Mesenchymal stem cell (in vitro differentiated cells and primary cell): Measurements from ENCODE around the gene TEKT3.
A peak's percentile ranks its signal among the peaks of the same experiment; 100 is the strongest.

Experiments
- DNase-seq: peaks from one replicate; pipeline ENCODE4 v3.0.0-alpha.2; 2013
- H2AFZ ChIP-seq: one replicate; pipeline ENCODE4 v1.6.1; 2013; ENCODE audit warnings: low read depth, mild to moderate bottlenecking, control low read depth, inconsistent platforms, low read length, moderate library complexity
- H2AK5ac ChIP-seq: 2 replicates; pipeline ENCODE4 v1.6.1; 2013; ENCODE audit warnings: low read length, moderate library complexity, mild to moderate bottlenecking, inconsistent platforms; ENCODE audit not compliant: severe bottlenecking
- H2BK120ac ChIP-seq: one replicate; pipeline ENCODE4 v1.6.1; 2013; ENCODE audit warnings: low read depth, mild to moderate bottlenecking, inconsistent platforms, low read length, moderate library complexity
- H2BK12ac ChIP-seq, 2 experiments: one replicate each; pipeline ENCODE4 v1.6.1; 2013; ENCODE audit warnings: inconsistent platforms in 2 of 2, low read length in 2 of 2, mild to moderate bottlenecking in 2 of 2, moderate library complexity in 2 of 2, control low read depth in 1 of 2
- H2BK15ac ChIP-seq: one replicate; pipeline ENCODE4 v1.6.1; 2013; ENCODE audit warnings: mild to moderate bottlenecking, low read depth, inconsistent platforms; ENCODE audit not compliant: poor library complexity, severe bottlenecking
- H2BK5ac ChIP-seq: 2 replicates; pipeline ENCODE4 v1.6.1; 2013; ENCODE audit warnings: low read depth, mild to moderate bottlenecking, low read length, control low read depth, inconsistent platforms; ENCODE audit not compliant: poor library complexity, severe bottlenecking
- H3K14ac ChIP-seq, 2 experiments: one replicate each; pipeline ENCODE4 v1.6.1; 2013; ENCODE audit warnings: inconsistent platforms in 2 of 2, low read length in 2 of 2, control low read depth in 1 of 2, mild to moderate bottlenecking in 1 of 2, moderate library complexity in 1 of 2
- H3K18ac ChIP-seq, 2 experiments: one replicate each; pipeline ENCODE4 v1.6.1; 2013; ENCODE audit warnings: inconsistent platforms in 2 of 2, low read length in 2 of 2, control low read depth in 1 of 2, low read depth in 1 of 2, mild to moderate bottlenecking in 1 of 2
- H3K23ac ChIP-seq, 2 experiments: one replicate each; pipeline ENCODE4 v1.6.1; 2013; ENCODE audit warnings: inconsistent platforms in 2 of 2, low read length in 2 of 2, mild to moderate bottlenecking in 2 of 2, moderate library complexity in 2 of 2, control low read depth in 1 of 2
- H3K27ac ChIP-seq: 2 replicates; pipeline ENCODE4 v1.5.1; 2013; ENCODE audit warnings: mild to moderate bottlenecking, moderate library complexity, low read length, control low read depth, inconsistent platforms; ENCODE audit not compliant: poor library complexity, severe bottlenecking
- H3K27me3 ChIP-seq, 2 experiments: 2 replicates each; pipeline versions ENCODE4 v1.6.1 to v1.7.0; 2013; ENCODE audit warnings: low read length in 2 of 2, mild to moderate bottlenecking in 2 of 2, moderate library complexity in 2 of 2, control low read depth in 1 of 2, inconsistent platforms in 1 of 2; ENCODE audit not compliant: control insufficient read depth in 1 of 2, insufficient read depth in 1 of 2
- H3K36me3 ChIP-seq, 2 experiments: 2 replicates each; pipeline versions ENCODE4 v1.6.1 to v1.7.0; 2013; ENCODE audit warnings: low read length in 2 of 2, control low read depth in 1 of 2, inconsistent platforms in 1 of 2, low read depth in 1 of 2, mild to moderate bottlenecking in 1 of 2; ENCODE audit not compliant: insufficient read depth in 2 of 2, control insufficient read depth in 1 of 2
- H3K4ac ChIP-seq, 2 experiments: one replicate each; pipeline ENCODE4 v1.6.1; 2013; ENCODE audit warnings: inconsistent platforms in 2 of 2, low read length in 2 of 2, mild to moderate bottlenecking in 2 of 2, moderate library complexity in 2 of 2, control low read depth in 1 of 2, low read depth in 1 of 2
- H3K4me1 ChIP-seq: 2 replicates; pipeline ENCODE4 v1.6.1; 2013; ENCODE audit warnings: low read depth, low read length, control low read depth; ENCODE audit not compliant: control insufficient read depth, insufficient read depth
- H3K4me2 ChIP-seq: 2 replicates; pipeline ENCODE4 v1.6.1; 2013; ENCODE audit warnings: low read length, mild to moderate bottlenecking, inconsistent platforms; ENCODE audit not compliant: poor library complexity, severe bottlenecking
- H3K4me3 ChIP-seq, 2 experiments: 2 replicates each; pipeline versions ENCODE4 v1.5.1 to v1.7.0; 2013; ENCODE audit warnings: low read length in 2 of 2, mild to moderate bottlenecking in 2 of 2, control low read depth in 1 of 2, low read depth in 1 of 2; ENCODE audit not compliant: insufficient read depth in 1 of 2
- H3K79me1 ChIP-seq: replicated peaks from 2 replicates; pipeline ENCODE4 v1.6.1; 2013; ENCODE audit warnings: mild to moderate bottlenecking, control low read depth, low read length, inconsistent platforms; ENCODE audit not compliant: poor library complexity, severe bottlenecking
- H3K9ac ChIP-seq: 2 replicates; pipeline ENCODE4 v1.7.0; 2013; ENCODE audit warnings: mild to moderate bottlenecking, low read length, moderate library complexity
- H3K9me3 ChIP-seq: 2 replicates; pipeline ENCODE4 v1.7.0; 2013; ENCODE audit warnings: mild to moderate bottlenecking, low read length; ENCODE audit not compliant: control insufficient read depth
- H4K8ac ChIP-seq: one replicate; pipeline ENCODE4 v1.6.1; 2013; ENCODE audit warnings: inconsistent platforms, mild to moderate bottlenecking, low read length, moderate library complexity
- H4K91ac ChIP-seq: one replicate; pipeline ENCODE4 v1.6.1; 2013; ENCODE audit warnings: mild to moderate bottlenecking, low read length, inconsistent platforms
- WGBS: methylation state at CpG from one replicate; pipeline ENCODE4 v1.1.7; 2013; ENCODE audit warnings: mixed read lengths; 5-methylcytosine and 5-hydroxymethylcytosine counted together

Gene TEKT3

DNA sequence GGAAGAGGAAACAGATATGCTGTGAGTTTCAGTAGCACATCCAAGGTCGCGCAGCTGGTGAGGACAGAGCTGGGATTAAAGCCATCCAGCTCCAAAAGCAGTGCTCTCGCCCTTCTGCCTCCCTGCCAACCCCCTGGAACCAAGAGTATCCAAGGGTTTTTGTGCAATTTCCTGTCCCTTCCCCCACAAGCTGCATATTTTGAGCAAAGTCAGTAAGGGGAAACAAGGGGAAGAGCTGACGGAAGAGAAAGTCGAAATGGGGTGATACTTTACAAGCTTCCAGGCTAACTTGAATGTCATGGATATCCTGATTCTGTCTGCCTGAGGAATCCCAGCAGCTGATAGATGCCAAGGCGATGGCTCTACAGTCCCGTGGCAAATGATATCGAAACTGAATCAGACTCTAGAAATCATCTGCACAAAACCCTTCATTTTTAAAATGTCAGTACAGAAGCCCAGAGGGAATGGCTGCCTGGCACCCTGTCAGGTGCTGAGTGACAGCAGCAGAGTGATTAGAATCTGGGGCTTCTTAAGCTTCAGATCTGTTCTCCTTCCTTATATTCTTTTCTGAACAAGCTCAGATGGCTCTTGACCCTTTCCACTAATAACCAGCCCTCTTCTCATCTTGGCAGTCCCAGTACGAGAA lies 42.9 kb upstream of the TEKT3 start:
- no peak overlapping the region for H2AFZ ChIP-seq
- no peaks in the 10 kb centered on the region for H3K79me1 ChIP-seq
- H3K9me3 ChIP-seq = no peaks in the 10 kb centered on the region
- H2BK120ac ChIP-seq = no peak overlapping the region
- H3K27ac ChIP-seq = no peak overlapping the region
- no peak overlapping the region for H4K91ac ChIP-seq
- no peaks in the 10 kb centered on the region for H3K4me1 ChIP-seq
- H4K8ac ChIP-seq = peak overlapping the region; percentile 71
- H3K36me3 ChIP-seq = no peaks in the 10 kb centered on the region
- H3K27me3 ChIP-seq = no peaks in the 10 kb centered on the region
- H2AK5ac ChIP-seq = no peak overlapping the region
- H2BK15ac ChIP-seq = no peak overlapping the region
- no peak overlapping the region for H3K14ac ChIP-seq
- no peak overlapping the region for H3K4ac ChIP-seq
- H2BK5ac ChIP-seq = no peak overlapping the region
- H3K4me3 ChIP-seq = peak overlapping the region in 1 of 2 experiments; percentile 68
- H3K23ac ChIP-seq = no peak overlapping the region
- H3K9ac ChIP-seq = peak overlapping the region; percentile 86
- H3K4me2 ChIP-seq = no peak overlapping the region
- 85% methylated on average over 9 of the region's 9 CpGs for WGBS
- H3K18ac ChIP-seq = peak overlapping the region in 1 of 2 experiments; percentile 31
- H2BK12ac ChIP-seq = peak overlapping the region in 1 of 2 experiments; percentile 67
- peak; percentile 15 for DNase-seq

- Histone ChIP-seq H3K4me3 (no peak overlapping the region), H3K14ac (no peak overlapping the region), H3K36me3 (no peaks in the 10 kb centered on the region), H2BK5ac (no peak overlapping the region), H3K9ac (no peak overlapping the region), H3K4ac (no peak overlapping the region), H2BK15ac (no peak overlapping the region), H2AK5ac (no peak overlapping the region), H3K23ac (no peak overlapping the region), H3K4me1 (peaks cover 1% of the 10 kb centered on the region), H2BK120ac (no peak overlapping the region), H3K4me2 (no peak overlapping the region), H3K18ac (no peak overlapping the region), H3K9me3 (no peaks in the 10 kb centered on the region), H2BK12ac (no peak overlapping the region), H4K8ac (no peak overlapping the region), H3K27me3 (no peaks in the 10 kb centered on the region), H3K79me1 (no peaks in the 10 kb centered on the region), H2AFZ (no peak overlapping the region), H3K27ac (no peak overlapping the region), H4K91ac (no peak overlapping the region)
- no peak for DNase-seq
- WGBS = 50% methylated on average over 1 of the region's 1 CpG
Observed at GRCh38 chr17:15382914-15383313, 41.5 kb upstream of the TEKT3 start.

DNA sequence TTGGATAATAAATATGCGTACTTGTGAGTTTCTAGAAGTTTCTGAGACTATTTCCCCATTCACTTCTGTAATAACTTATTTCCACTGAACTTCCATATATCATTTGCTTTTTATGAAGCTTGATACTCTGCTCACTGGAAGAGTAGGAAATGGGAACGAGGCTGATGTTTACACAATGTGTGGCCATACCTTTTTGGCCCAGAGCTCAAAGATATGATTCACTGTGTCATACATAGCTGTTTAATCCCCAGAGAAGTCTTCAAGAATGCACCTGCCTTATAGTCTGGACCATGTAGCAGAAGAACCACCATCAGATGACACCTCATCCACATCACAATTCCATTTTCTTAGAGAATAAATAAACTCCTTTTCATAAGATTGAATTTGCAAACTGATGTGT lies 40.3 kb upstream of the TEKT3 start:
- 60% methylated on average over 1 of the region's 2 CpGs for whole genome bisulfite sequencing

DNA sequence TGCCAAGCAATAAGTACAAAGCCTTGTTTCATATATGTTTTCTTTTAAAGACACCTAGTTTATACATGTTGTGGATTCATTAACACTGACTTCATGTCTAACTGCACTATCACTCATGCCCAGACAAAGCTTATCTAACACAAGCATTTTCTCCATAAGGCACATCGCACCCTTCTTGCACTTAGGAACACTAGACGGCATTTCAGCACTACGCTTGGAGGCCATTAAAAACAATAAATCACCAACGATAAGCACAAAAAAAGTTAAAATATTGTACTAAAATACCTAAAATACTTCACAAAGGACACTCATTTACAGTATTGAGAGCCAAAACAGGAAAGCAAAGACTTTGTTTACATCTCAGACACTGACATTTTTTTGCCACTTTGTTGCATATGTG lies 39.0 kb upstream of the TEKT3 start:
- no peak overlapping the region for H2BK15ac ChIP-seq
- no peak overlapping the region for H3K18ac ChIP-seq
- no peaks in the 10 kb centered on the region for H3K36me3 ChIP-seq
- no peaks in the 10 kb centered on the region for H3K9me3 ChIP-seq
- no peak overlapping the region for H2BK5ac ChIP-seq
- no peak overlapping the region for H2AFZ ChIP-seq
- WGBS = 96% methylated on average over 4 of the region's 4 CpGs
- H3K4me2 ChIP-seq = no peak overlapping the region
- H2BK12ac ChIP-seq = no peak overlapping the region
- H2BK120ac ChIP-seq = no peak overlapping the region
- no peak overlapping the region for H4K91ac ChIP-seq
- no peak overlapping the region for H3K9ac ChIP-seq
- no peak overlapping the region for H3K23ac ChIP-seq
- H4K8ac ChIP-seq = no peak overlapping the region
- no peaks in the 10 kb centered on the region for H3K79me1 ChIP-seq
- no peak overlapping the region for H3K27ac ChIP-seq
- no peak overlapping the region for H3K4me3 ChIP-seq
- H3K4me1 ChIP-seq = peaks cover 6% of the 10 kb centered on the region
- H2AK5ac ChIP-seq = no peak overlapping the region
- H3K14ac ChIP-seq = no peak overlapping the region
- DNase-seq = no peak
- H3K4ac ChIP-seq = no peak overlapping the region
- H3K27me3 ChIP-seq = no peaks in the 10 kb centered on the region

More for the DNA sequence above, 40.3 kb upstream of the TEKT3 start:
- H3K9ac ChIP-seq = no peak overlapping the region
- H2BK120ac ChIP-seq = no peak overlapping the region
- H4K8ac ChIP-seq = no peak overlapping the region
- H3K79me1 ChIP-seq = no peaks in the 10 kb centered on the region
- H3K4ac ChIP-seq = no peak overlapping the region
- no peak overlapping the region for H4K91ac ChIP-seq
- H3K27me3 ChIP-seq = no peaks in the 10 kb centered on the region
- H3K4me3 ChIP-seq = no peak overlapping the region
- DNase-seq = no peak
- H3K9me3 ChIP-seq = no peaks in the 10 kb centered on the region
- no peak overlapping the region for H3K4me2 ChIP-seq
- H3K27ac ChIP-seq = no peak overlapping the region
- H2BK12ac ChIP-seq = no peak overlapping the region
- no peak overlapping the region for H2AK5ac ChIP-seq
- H3K14ac ChIP-seq = no peak overlapping the region
- H3K4me1 ChIP-seq = peaks cover 6% of the 10 kb centered on the region
- no peak overlapping the region for H3K18ac ChIP-seq
- H2BK5ac ChIP-seq = no peak overlapping the region
- H2AFZ ChIP-seq = no peak overlapping the region
- no peak overlapping the region for H3K23ac ChIP-seq
- no peak overlapping the region for H2BK15ac ChIP-seq
- no peaks in the 10 kb centered on the region for H3K36me3 ChIP-seq
